Liver (tissue), 9 donors: ENCODE data around the gene BHMT2. TPM values are rescaled to one million over a fixed set of nuclear protein-coding genes. Genes with fewer than 3 reads are reported as not detected.

Source experiments
- DNase-seq: peaks from one replicate; pipeline ENCODE4 v3.0.0-alpha.2; 2017; ENCODE audit warnings: low spot score
- H3K27ac ChIP-seq, 2 donors: one replicate each; pipeline ENCODE4 v1.7.0; 2013; ENCODE audit warnings: inconsistent platforms in 2 of 2, low read length in 2 of 2, control low read depth in 1 of 2, low read depth in 1 of 2, mild to moderate bottlenecking in 1 of 2
- H3K27me3 ChIP-seq, 4 donors: one replicate each; pipeline versions ENCODE4 v1.6.1 to v1.7.0; 2013; ENCODE audit warnings: low read length in 3 of 4, inconsistent platforms in 1 of 4, mild to moderate bottlenecking in 1 of 4, moderate library complexity in 1 of 4; ENCODE audit not compliant: control insufficient read depth in 4 of 4, insufficient read depth in 4 of 4
- H3K36me3 ChIP-seq, 4 donors: one replicate each; pipeline versions ENCODE4 v1.6.1 to v1.7.0; 2013; ENCODE audit warnings: low read length in 3 of 4, mild to moderate bottlenecking in 3 of 4, low read depth in 1 of 4, moderate library complexity in 1 of 4; ENCODE audit not compliant: control insufficient read depth in 4 of 4, insufficient read depth in 3 of 4
- H3K4me1 ChIP-seq, 4 donors: one replicate each; pipeline versions ENCODE4 v1.6.1 to v1.7.0; 2013; ENCODE audit warnings: low read length in 3 of 4, mild to moderate bottlenecking in 3 of 4, moderate library complexity in 1 of 4; ENCODE audit not compliant: control insufficient read depth in 4 of 4, insufficient read depth in 4 of 4
- H3K4me3 ChIP-seq, 3 donors: one replicate each; pipeline versions ENCODE4 v1.6.1 to v1.7.0; 2013; ENCODE audit warnings: low read length in 3 of 3, control low read depth in 1 of 3, low read depth in 1 of 3, mild to moderate bottlenecking in 1 of 3
- H3K9ac ChIP-seq, 2 donors: one replicate each; pipeline ENCODE4 v1.7.0; 2013; ENCODE audit warnings: low read length in 2 of 2, mild to moderate bottlenecking in 2 of 2, moderate library complexity in 2 of 2, control low read depth in 1 of 2, low read depth in 1 of 2
- H3K9me3 ChIP-seq, 4 donors: one replicate each; pipeline versions ENCODE4 v1.6.1 to v1.7.0; 2013; ENCODE audit warnings: low read length in 3 of 4; ENCODE audit not compliant: control insufficient read depth in 4 of 4
- EGR1 ChIP-seq, 2 donors: IDR thresholded peaks; 2 replicates each; pipeline ENCODE4 v1.6.1; 2016 to 2018; ENCODE audit warnings: antibody characterized with exemption in 2 of 2, low read depth in 2 of 2
- FOXA1 ChIP-seq: IDR thresholded peaks from 2 replicates; pipeline ENCODE4 v1.6.1; 2016; ENCODE audit warnings: antibody characterized with exemption
- FOXA2 ChIP-seq: IDR thresholded peaks from 2 replicates; pipeline ENCODE4 v1.6.1; 2016; ENCODE audit warnings: antibody characterized with exemption
- GABPA ChIP-seq, 2 donors: IDR thresholded peaks in 1 of 2; conservative IDR thresholded peaks in 1 of 2; 2 replicates each; pipeline ENCODE4 v1.6.1; 2016; ENCODE audit warnings: antibody characterized with exemption in 2 of 2, mild to moderate bottlenecking in 1 of 2, moderate library complexity in 1 of 2
- HNF4A ChIP-seq, 2 donors: conservative IDR thresholded peaks; 2 replicates each; pipeline ENCODE4 v1.6.1; 2016; ENCODE audit warnings: antibody characterized with exemption in 2 of 2, mild to moderate bottlenecking in 2 of 2
- HNF4G ChIP-seq: IDR thresholded peaks from 2 replicates; pipeline ENCODE4 v1.6.1; 2016; ENCODE audit warnings: antibody characterized with exemption
- JUND ChIP-seq, 2 donors: IDR thresholded peaks; 2 replicates each; pipeline ENCODE4 v1.6.1; 2016; ENCODE audit warnings: antibody characterized with exemption in 2 of 2
- NR2F2 ChIP-seq: IDR thresholded peaks from 2 replicates; pipeline ENCODE4 v1.6.1; 2016; ENCODE audit warnings: antibody characterized with exemption
- RAD21 ChIP-seq, 2 donors: IDR thresholded peaks; 2 replicates each; pipeline ENCODE4 v1.6.1; 2016; ENCODE audit warnings: antibody characterized with exemption in 2 of 2, mild to moderate bottlenecking in 2 of 2
- RXRA ChIP-seq, 2 donors: IDR thresholded peaks; 2 replicates each; pipeline ENCODE4 v1.6.1; 2017 to 2018; ENCODE audit warnings: antibody characterized with exemption in 2 of 2, mild to moderate bottlenecking in 1 of 2
- SP1 ChIP-seq: IDR thresholded peaks from 2 replicates; pipeline ENCODE4 v1.6.1; 2018; ENCODE audit warnings: antibody characterized with exemption, mild to moderate bottlenecking
- TAF1 ChIP-seq: conservative IDR thresholded peaks from 2 replicates; pipeline ENCODE4 v1.6.1; 2016; ENCODE audit warnings: antibody characterized with exemption, mild to moderate bottlenecking
- YY1 ChIP-seq: IDR thresholded peaks from 2 replicates; pipeline ENCODE4 v1.6.1; 2016; ENCODE audit warnings: antibody characterized with exemption, mild to moderate bottlenecking
- WGBS: extraction: QIAGEN DNeasy Blood & Tissue Kit; methylation state at CpG from one replicate; pipeline ENCODE4 v1.1.7; 2013; 5-methylcytosine and 5-hydroxymethylcytosine counted together
- polyA plus RNA-seq, 2 donors: library from polyadenylated mRNA; stranded (reverse) in 1 of 2; unstranded in 1 of 2; fragments of 200-250 nt in 1 of 2; fragments of >200 nt in 1 of 2; fragmentation: Nextera tagmentation in 1 of 2; extraction: Ambion mirVana in 1 of 2; gene quantifications; one replicate each; pipeline versions ENCODE4 v1.2.1 to v1.2.3, GENCODE V29; 2013 to 2015
- total RNA-seq, 2 donors: library from RNA; depleted of rRNA; stranded (reverse); fragments of >200 nt; gene quantifications; one replicate each; pipeline ENCODE4 v1.2.3, GENCODE V29; 2014
- TF ChIP-seq, protein P1 (sequence below): IDR thresholded peaks from 2 replicates; pipeline ENCODE4 v1.6.1; 2016; ENCODE audit warnings: antibody characterized with exemption
- TF ChIP-seq, protein P2 (sequence below): fragments of 150-350 bp; IDR thresholded peaks from 2 replicates; pipeline ENCODE4 v1.5.1; 2017; ENCODE audit warnings: improper control_type of control experiment, low read depth, low read length; ENCODE audit not compliant: missing input control
- TF ChIP-seq, protein P3 (sequence below): IDR thresholded peaks from 2 replicates; pipeline ENCODE4 v1.6.1; 2016; ENCODE audit warnings: antibody characterized with exemption
- TF ChIP-seq, protein P4 (sequence below): IDR thresholded peaks from 2 replicates; pipeline ENCODE4 v1.6.1; 2016; ENCODE audit warnings: antibody characterized with exemption, mild to moderate bottlenecking
- TF ChIP-seq, protein P5 (sequence below): IDR thresholded peaks from 2 replicates; pipeline ENCODE4 v1.6.1; 2016; ENCODE audit warnings: antibody characterized with exemption
- donor health status: healthy.
- donor health status: healthy.
- donor health status: healthy.
- donor health status: healthy.
- donor health status: healthy.

BHMT2 gene
- total and polyA plus RNA-seq, 4 donors, result 62.3 to 374 (median 271) TPM

DNA sequence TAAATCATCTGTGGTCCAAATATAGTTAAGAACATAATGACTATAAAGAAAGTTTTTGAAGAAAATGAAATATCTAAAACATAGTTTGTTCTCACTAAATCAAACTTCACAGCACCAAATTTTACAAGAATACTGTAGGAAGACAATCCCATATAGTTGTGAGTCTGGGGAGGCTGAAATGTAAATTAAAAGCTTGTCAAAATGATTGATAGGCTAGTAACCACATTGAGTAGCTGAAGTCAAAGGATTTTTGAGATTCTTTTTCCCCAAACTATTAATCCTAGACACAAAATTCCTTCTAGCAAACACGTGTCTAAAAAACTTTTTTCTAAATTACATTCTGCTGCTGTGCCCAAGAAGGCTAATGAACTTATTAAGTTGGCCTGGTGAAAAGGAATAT, 55.0 kb downstream of the BHMT2 start:
- peaks cover 0 to 78% (median 57%) of the 10 kb centered on the region in 4 donors for H3K36me3 ChIP-seq
- no peak overlapping the region for H3K9ac ChIP-seq

DNA sequence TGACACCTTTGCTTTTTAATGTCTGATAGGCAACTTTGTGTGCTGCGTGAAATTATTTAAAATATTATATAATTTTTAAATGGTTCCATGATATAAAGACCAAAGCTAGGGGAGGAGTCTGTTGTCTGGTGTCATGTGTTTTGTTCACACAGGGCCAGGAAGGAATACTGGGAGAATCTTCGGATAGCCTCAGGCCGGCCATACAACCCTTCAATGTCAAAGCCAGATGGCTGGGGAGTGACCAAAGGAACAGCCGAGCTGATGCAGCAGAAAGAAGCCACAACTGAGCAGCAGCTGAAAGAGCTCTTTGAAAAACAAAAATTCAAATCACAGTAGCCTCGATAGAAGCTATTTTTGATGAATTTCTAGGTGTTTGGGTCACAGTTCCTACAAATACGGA, 61.2 kb downstream of the BHMT2 start:
- Histone ChIP-seq H3K27ac (no peak overlapping the region), H3K4me3 (no peak overlapping the region), H3K9me3 (no peaks in the 10 kb centered on the region), H3K9ac (no peak overlapping the region), H3K36me3 (peaks cover 0 to 41% (median 28%) of the 10 kb centered on the region in 4 donors), H3K27me3 (no peaks in the 10 kb centered on the region), H3K4me1 (peaks cover 0 to 12% (median 8%) of the 10 kb centered on the region in 4 donors)
- WGBS, result 68% methylated on average over 6 of the region's 6 CpGs
- DNase-seq, result no peak
- TF ChIP-seq, protein P1, sequence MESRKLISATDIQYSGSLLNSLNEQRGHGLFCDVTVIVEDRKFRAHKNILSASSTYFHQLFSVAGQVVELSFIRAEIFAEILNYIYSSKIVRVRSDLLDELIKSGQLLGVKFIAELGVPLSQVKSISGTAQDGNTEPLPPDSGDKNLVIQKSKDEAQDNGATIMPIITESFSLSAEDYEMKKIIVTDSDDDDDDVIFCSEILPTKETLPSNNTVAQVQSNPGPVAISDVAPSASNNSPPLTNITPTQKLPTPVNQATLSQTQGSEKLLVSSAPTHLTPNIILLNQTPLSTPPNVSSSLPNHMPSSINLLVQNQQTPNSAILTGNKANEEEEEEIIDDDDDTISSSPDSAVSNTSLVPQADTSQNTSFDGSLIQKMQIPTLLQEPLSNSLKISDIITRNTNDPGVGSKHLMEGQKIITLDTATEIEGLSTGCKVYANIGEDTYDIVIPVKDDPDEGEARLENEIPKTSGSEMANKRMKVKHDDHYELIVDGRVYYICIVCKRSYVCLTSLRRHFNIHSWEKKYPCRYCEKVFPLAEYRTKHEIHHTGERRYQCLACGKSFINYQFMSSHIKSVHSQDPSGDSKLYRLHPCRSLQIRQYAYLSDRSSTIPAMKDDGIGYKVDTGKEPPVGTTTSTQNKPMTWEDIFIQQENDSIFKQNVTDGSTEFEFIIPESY, result no peak
- TF ChIP-seq, protein P2, sequence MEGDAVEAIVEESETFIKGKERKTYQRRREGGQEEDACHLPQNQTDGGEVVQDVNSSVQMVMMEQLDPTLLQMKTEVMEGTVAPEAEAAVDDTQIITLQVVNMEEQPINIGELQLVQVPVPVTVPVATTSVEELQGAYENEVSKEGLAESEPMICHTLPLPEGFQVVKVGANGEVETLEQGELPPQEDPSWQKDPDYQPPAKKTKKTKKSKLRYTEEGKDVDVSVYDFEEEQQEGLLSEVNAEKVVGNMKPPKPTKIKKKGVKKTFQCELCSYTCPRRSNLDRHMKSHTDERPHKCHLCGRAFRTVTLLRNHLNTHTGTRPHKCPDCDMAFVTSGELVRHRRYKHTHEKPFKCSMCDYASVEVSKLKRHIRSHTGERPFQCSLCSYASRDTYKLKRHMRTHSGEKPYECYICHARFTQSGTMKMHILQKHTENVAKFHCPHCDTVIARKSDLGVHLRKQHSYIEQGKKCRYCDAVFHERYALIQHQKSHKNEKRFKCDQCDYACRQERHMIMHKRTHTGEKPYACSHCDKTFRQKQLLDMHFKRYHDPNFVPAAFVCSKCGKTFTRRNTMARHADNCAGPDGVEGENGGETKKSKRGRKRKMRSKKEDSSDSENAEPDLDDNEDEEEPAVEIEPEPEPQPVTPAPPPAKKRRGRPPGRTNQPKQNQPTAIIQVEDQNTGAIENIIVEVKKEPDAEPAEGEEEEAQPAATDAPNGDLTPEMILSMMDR, result no peak
- TF ChIP-seq, protein P3, sequence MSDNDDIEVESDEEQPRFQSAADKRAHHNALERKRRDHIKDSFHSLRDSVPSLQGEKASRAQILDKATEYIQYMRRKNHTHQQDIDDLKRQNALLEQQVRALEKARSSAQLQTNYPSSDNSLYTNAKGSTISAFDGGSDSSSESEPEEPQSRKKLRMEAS, result no peak
- TF ChIP-seq NR2F2 (no peak), SP1 (no peak), EGR1 (IDR thresholded peaks at IDR 0.05; ENCODE audit: low read depth in 2 of 2) (no peak), HNF4G (no peak), RAD21 (IDR thresholded peaks at IDR 0.05) (no peak), YY1 (no peak), FOXA2 (no peak), TAF1 (no peak), HNF4A (conservative IDR thresholded peaks at IDR 0.05) (no peak), GABPA (IDR thresholded peaks at IDR 0.05 in 1 of 2, conservative IDR thresholded peaks at IDR 0.05 in 1 of 2) (no peak), FOXA1 (no peak), JUND (IDR thresholded peaks at IDR 0.05) (no peak), RXRA (IDR thresholded peaks at IDR 0.05) (no peak)
- TF ChIP-seq, protein P4, sequence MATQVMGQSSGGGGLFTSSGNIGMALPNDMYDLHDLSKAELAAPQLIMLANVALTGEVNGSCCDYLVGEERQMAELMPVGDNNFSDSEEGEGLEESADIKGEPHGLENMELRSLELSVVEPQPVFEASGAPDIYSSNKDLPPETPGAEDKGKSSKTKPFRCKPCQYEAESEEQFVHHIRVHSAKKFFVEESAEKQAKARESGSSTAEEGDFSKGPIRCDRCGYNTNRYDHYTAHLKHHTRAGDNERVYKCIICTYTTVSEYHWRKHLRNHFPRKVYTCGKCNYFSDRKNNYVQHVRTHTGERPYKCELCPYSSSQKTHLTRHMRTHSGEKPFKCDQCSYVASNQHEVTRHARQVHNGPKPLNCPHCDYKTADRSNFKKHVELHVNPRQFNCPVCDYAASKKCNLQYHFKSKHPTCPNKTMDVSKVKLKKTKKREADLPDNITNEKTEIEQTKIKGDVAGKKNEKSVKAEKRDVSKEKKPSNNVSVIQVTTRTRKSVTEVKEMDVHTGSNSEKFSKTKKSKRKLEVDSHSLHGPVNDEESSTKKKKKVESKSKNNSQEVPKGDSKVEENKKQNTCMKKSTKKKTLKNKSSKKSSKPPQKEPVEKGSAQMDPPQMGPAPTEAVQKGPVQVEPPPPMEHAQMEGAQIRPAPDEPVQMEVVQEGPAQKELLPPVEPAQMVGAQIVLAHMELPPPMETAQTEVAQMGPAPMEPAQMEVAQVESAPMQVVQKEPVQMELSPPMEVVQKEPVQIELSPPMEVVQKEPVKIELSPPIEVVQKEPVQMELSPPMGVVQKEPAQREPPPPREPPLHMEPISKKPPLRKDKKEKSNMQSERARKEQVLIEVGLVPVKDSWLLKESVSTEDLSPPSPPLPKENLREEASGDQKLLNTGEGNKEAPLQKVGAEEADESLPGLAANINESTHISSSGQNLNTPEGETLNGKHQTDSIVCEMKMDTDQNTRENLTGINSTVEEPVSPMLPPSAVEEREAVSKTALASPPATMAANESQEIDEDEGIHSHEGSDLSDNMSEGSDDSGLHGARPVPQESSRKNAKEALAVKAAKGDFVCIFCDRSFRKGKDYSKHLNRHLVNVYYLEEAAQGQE, result no peak
- TF ChIP-seq, protein P5, sequence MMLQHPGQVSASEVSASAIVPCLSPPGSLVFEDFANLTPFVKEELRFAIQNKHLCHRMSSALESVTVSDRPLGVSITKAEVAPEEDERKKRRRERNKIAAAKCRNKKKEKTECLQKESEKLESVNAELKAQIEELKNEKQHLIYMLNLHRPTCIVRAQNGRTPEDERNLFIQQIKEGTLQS, result no peak

More for the DNA sequence above, 55.0 kb downstream of the BHMT2 start:
- no peak for DNase-seq
- TF ChIP-seq EGR1 (IDR thresholded peaks at IDR 0.05; ENCODE audit: low read depth in 2 of 2), result no peak
- no peak for TF ChIP-seq SP1
- no peak for TF ChIP-seq FOXA2
- no peak for TF ChIP-seq RXRA (IDR thresholded peaks at IDR 0.05)
- no peak for TF ChIP-seq NR2F2
- TF ChIP-seq, protein P5, result no peak
- TF ChIP-seq, protein P2, result no peak
- Histone ChIP-seq H3K4me1 (peaks cover 0 to 3% (median 1%) of the 10 kb centered on the region in 4 donors), H3K4me3 (no peak overlapping the region), H3K9me3 (no peaks in the 10 kb centered on the region), H3K27me3 (no peaks in the 10 kb centered on the region), H3K27ac (no peak overlapping the region)
- WGBS, result 70% methylated on average over 1 of the region's 1 CpG
